IPS DF 4.7 (cell line): Measurements from ENCODE around the gene LCNL1.
"Not testable (repeated sequence)": the region's sequence is repeated elsewhere in the genome, so short reads cannot be mapped to it uniquely, and the experiment has no call there.

Experiments
- DNase-seq: peaks from one replicate; pipeline ENCODE4 v3.0.0-alpha.2; 2013; ENCODE audit warnings: low spot score; ENCODE audit errors: extremely low read depth

The LCNL1 gene

GRCh38 chr9:137022662-137023008 is 39.8 kb downstream of the LCNL1 start:
- no peak for DNase-seq

GRCh38 chr9:137023157-137023556 is 40.4 kb downstream of the LCNL1 start:
- DNase-seq: no peak

- no peak for DNase-seq
Measured at GRCh38 chr9:137023583-137023991, 40.8 kb downstream of the LCNL1 start.

- DNase-seq: no peak
Measured at GRCh38 chr9:137025517-137025966, 42.7 kb downstream of the LCNL1 start.

- no peak for DNase-seq
Measured at GRCh38 chr9:137026384-137026783, 43.6 kb downstream of the LCNL1 start.

- DNase-seq: no peak
Measured at GRCh38 chr9:137026828-137027227, 44.0 kb downstream of the LCNL1 start.

GRCh38 chr9:137027369-137028262 is 44.8 kb downstream of the LCNL1 start, which contains the start of gene ABCA2:
Gene ABCA2, minus strand, starts transcription at chr9:137028237. Its CDS starts 97 bp downstream, at chr9:137028140.
- no peak for DNase-seq

- no peak for DNase-seq
Measured at GRCh38 chr9:137028263-137029057, 45.7 kb downstream of the LCNL1 start.

GRCh38 chr9:137029058-137029936 is 46.5 kb downstream of the LCNL1 start:
- no peak for DNase-seq

- DNase-seq: no peak
Measured at GRCh38 chr9:137030006-137030405, 47.2 kb downstream of the LCNL1 start.

- no peak for DNase-seq
Measured at GRCh38 chr9:137030538-137031527, 48.0 kb downstream of the LCNL1 start.

GRCh38 chr9:137031904-137032640 is 49.3 kb downstream of the LCNL1 start, which contains the start of gene FUT7:
Gene FUT7, minus strand, starts transcription at chr9:137032088. Its CDS starts 97 bp downstream, at chr9:137031991.
- no peak for DNase-seq

- DNase-seq: no peak
Measured at GRCh38 chr9:137032858-137033257, 50.1 kb downstream of the LCNL1 start.

- DNase-seq: not testable (repeated sequence)
Measured at GRCh38 chr9:137033481-137033880, 50.7 kb downstream of the LCNL1 start.

GRCh38 chr9:137034039-137034708 is 51.4 kb downstream of the LCNL1 start:
- no peak for DNase-seq

GRCh38 chr9:137034709-137035506 is 52.1 kb downstream of the LCNL1 start:
- no peak for DNase-seq
